Tibial nerve (tissue), 4 donors: ENCODE measurements around the gene ADGRE2.

Experiments used
- EP300 ChIP-seq, 2 donors: sonication (generic); formaldehyde crosslinking; IDR thresholded peaks; one replicate each; pipeline ENCODE4 v1.6.1; 2017; ENCODE audit warnings: antibody characterized with exemption in 2 of 2, mild to moderate bottlenecking in 1 of 2
- POLR2A ChIP-seq, 2 donors: fragments of 450-650 bp; IDR thresholded peaks; one replicate each; pipeline ENCODE4 v1.6.1; 2017; ENCODE audit warnings: antibody characterized with exemption in 2 of 2, mild to moderate bottlenecking in 2 of 2, moderate library complexity in 2 of 2
- TF ChIP-seq, protein P1 (sequence below), 5 experiments: fragments of 200-600 bp in 3 of 5; fragments of 450-650 bp in 2 of 5; sonication (generic) in 3 of 5; IDR thresholded peaks; one replicate each; pipeline ENCODE4 v1.5.1; 2016 to 2019; ENCODE audit warnings: antibody characterized with exemption in 5 of 5, mild to moderate bottlenecking in 3 of 5, moderate library complexity in 2 of 5

DNA sequence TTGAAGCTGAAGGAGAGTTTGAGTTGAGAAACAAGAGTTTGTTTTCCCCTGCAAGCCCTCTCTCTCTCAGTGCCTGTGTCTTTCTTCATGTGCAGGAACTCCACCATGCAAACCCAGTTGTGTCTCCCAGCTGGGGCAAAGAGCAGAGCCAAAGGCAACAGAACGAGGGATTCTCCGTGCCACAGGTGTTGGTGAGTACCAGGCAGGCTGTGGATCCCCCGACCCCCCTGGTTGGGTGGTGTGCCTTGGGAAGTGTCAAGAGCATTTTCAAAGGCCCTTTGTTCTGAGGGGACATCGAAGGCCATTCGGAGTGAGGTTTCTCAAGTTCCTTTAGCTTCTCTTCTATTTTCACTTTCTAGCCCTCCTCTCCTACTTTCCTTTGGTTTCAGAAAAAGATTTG lies 82.9 kb downstream of the ADGRE2 start:
- TF ChIP-seq, protein P1, sequence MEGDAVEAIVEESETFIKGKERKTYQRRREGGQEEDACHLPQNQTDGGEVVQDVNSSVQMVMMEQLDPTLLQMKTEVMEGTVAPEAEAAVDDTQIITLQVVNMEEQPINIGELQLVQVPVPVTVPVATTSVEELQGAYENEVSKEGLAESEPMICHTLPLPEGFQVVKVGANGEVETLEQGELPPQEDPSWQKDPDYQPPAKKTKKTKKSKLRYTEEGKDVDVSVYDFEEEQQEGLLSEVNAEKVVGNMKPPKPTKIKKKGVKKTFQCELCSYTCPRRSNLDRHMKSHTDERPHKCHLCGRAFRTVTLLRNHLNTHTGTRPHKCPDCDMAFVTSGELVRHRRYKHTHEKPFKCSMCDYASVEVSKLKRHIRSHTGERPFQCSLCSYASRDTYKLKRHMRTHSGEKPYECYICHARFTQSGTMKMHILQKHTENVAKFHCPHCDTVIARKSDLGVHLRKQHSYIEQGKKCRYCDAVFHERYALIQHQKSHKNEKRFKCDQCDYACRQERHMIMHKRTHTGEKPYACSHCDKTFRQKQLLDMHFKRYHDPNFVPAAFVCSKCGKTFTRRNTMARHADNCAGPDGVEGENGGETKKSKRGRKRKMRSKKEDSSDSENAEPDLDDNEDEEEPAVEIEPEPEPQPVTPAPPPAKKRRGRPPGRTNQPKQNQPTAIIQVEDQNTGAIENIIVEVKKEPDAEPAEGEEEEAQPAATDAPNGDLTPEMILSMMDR (IDR thresholded peaks at IDR 0.05) = no peak
- TF ChIP-seq POLR2A (IDR thresholded peaks at IDR 0.05) = no peak
- TF ChIP-seq EP300 (IDR thresholded peaks at IDR 0.05) = no peak
